ENCODE data around the gene SSX5.
"Not testable (repeated sequence)": the region's sequence is repeated elsewhere in the genome, so short reads cannot be mapped to it uniquely, and the experiment has no call there.

Gene SSX5

GRCh38 chrX:48196745-48197201, at the start of gene SSX5:
SSX5 (minus strand) TSS chrX:48196795; CDS start chrX:48195358, 1,437 bp downstream.
- DNase-seq (ENCODE audit: low read depth, low spot score): no peak

- not testable (repeated sequence) for DNase-seq (ENCODE audit: low read depth, low spot score)
Measured at GRCh38 chrX:48224196-48224595, 27.6 kb upstream of the SSX5 start.

- DNase-seq (ENCODE audit: low read depth, low spot score): not testable (repeated sequence)
Measured at GRCh38 chrX:48214341-48214740, 17.7 kb upstream of the SSX5 start.

GRCh38 chrX:48190024-48190423, 6.6 kb downstream of the SSX5 start:
- not testable (repeated sequence) for DNase-seq (ENCODE audit: low read depth, low spot score)

GRCh38 chrX:48181882-48182281, 14.7 kb downstream of the SSX5 start:
- DNase-seq (ENCODE audit: low read depth, low spot score): not testable (repeated sequence)

GRCh38 chrX:48180811-48181210, 15.8 kb downstream of the SSX5 start:
- DNase-seq (ENCODE audit: low read depth, low spot score): no peak

GRCh38 chrX:48179691-48180090, 16.9 kb downstream of the SSX5 start:
- no peak for DNase-seq (ENCODE audit: low read depth, low spot score)

- not testable (repeated sequence) for DNase-seq (ENCODE audit: low read depth, low spot score)
Measured at GRCh38 chrX:48166322-48166721, 30.3 kb downstream of the SSX5 start.

- no peak for DNase-seq (ENCODE audit: low read depth, low spot score)
Measured at GRCh38 chrX:48165241-48165640, 31.4 kb downstream of the SSX5 start.

GRCh38 chrX:48156014-48156413, 40.6 kb downstream of the SSX5 start:
- DNase-seq (ENCODE audit: low read depth, low spot score): no peak

GRCh38 chrX:48154796-48155195, 41.8 kb downstream of the SSX5 start:
- DNase-seq (ENCODE audit: low read depth, low spot score): no peak

GRCh38 chrX:48153769-48154168, 42.8 kb downstream of the SSX5 start:
- no peak for DNase-seq (ENCODE audit: low read depth, low spot score)

- DNase-seq (ENCODE audit: low read depth, low spot score): peak; percentile 1
Measured at GRCh38 chrX:48142697-48143096, 53.9 kb downstream of the SSX5 start.

- not testable (repeated sequence) for DNase-seq (ENCODE audit: low read depth, low spot score)
Measured at GRCh38 chrX:48141810-48142508, 54.6 kb downstream of the SSX5 start.

- DNase-seq (ENCODE audit: low read depth, low spot score): not testable (repeated sequence)
Measured at GRCh38 chrX:48139076-48139475, 57.5 kb downstream of the SSX5 start.
